MCF 10A (cell line): ENCODE results near the gene CLSTN2. TPM values are rescaled to one million over a fixed set of nuclear protein-coding genes. Genes with fewer than 3 reads are reported as not detected.

ENCODE experiments used
- BruUV-seq: library from RNA; stranded (reverse); fragments of 400-500 nt; replicated peaks from 2 replicates; lab custom pipeline; 2021; lab: Mats Ljungman, UMichigan
- CTCF ChIA-PET: fragments of 300-600 bp; sonication (Branson Sonifier 250); formaldehyde crosslinking; extraction: SDS; loops from one replicate; lab custom pipeline; 2021; ENCODE audit warnings: antibody characterized with exemption, inconsistent platforms; lab: Yijun Ruan, JAX
- POLR2A ChIA-PET: fragments of 300-600, 350-650 bp; sonication (Branson Sonifier 250); formaldehyde crosslinking; extraction: SDS; loops from one replicate; lab custom pipeline; 2020; ENCODE audit warnings: antibody characterized with exemption, inconsistent platforms; lab: Yijun Ruan, JAX
- DNase-seq: peaks from one replicate; pipeline ENCODE4 v3.0.0-alpha.2; 2018; ENCODE audit not compliant: unreplicated experiment
- H3K27ac Mint-ChIP-seq: one replicate; pipeline ENCODE4 v1.8.0; 2022; ENCODE audit warnings: mild to moderate bottlenecking, low read depth, mixed read lengths; ENCODE audit not compliant: unreplicated experiment
- H3K27me3 Mint-ChIP-seq: one replicate; pipeline ENCODE4 v1.8.0; 2022; ENCODE audit warnings: mixed read lengths; ENCODE audit not compliant: insufficient read depth, unreplicated experiment
- H3K36me3 Mint-ChIP-seq: one replicate; pipeline ENCODE4 v1.8.0; 2022; ENCODE audit warnings: mild to moderate bottlenecking, moderate library complexity, mixed read lengths; ENCODE audit not compliant: insufficient read depth, unreplicated experiment
- H3K4me1 Mint-ChIP-seq: one replicate; pipeline ENCODE4 v1.8.0; 2022; ENCODE audit warnings: mixed read lengths; ENCODE audit not compliant: insufficient read depth, unreplicated experiment
- H3K4me3 Mint-ChIP-seq: one replicate; pipeline ENCODE4 v1.8.0; 2022; ENCODE audit warnings: mild to moderate bottlenecking, moderate library complexity, mixed read lengths; ENCODE audit not compliant: unreplicated experiment
- H3K9me3 Mint-ChIP-seq: one replicate; pipeline ENCODE4 v1.8.0; 2022; ENCODE audit warnings: mixed read lengths; ENCODE audit not compliant: unreplicated experiment
- CTCF ChIP-seq: fragments of 200-600 bp; IDR thresholded peaks from one replicate; pipeline ENCODE4 v1.8.0; 2022; ENCODE audit warnings: antibody characterized with exemption, mild to moderate bottlenecking; ENCODE audit not compliant: unreplicated experiment
- intact Hi-C: fragments of 100-400 bp; cut with micrococcal nuclease; formaldehyde crosslinking; loops from 2 replicates; pipeline ENCODE4 v1.14.1; 2022
- total RNA-seq: library from RNA; stranded (reverse); gene quantifications from 2 replicates; pipeline ENCODE4 v1.2.3, GENCODE V29; 2022

CLSTN2 gene
- total RNA-seq, 1 experiment from 2014 or later = not detected

GRCh38 chr3:139982404-139982803 lies 47.4 kb downstream of the CLSTN2 start:
- H3K4me1 Mint-ChIP-seq = no peaks in the 10 kb centered on the region
- POLR2A ChIA-PET = no interaction called here
- H3K27ac Mint-ChIP-seq = no peak overlapping the region
- H3K4me3 Mint-ChIP-seq = no peak overlapping the region
- no peaks in the 10 kb centered on the region for H3K36me3 Mint-ChIP-seq
- TF ChIP-seq CTCF = no peak
- CTCF ChIA-PET = interaction anchor here (0.9 kb wide), 1 partner anchor 42 kb away, joined by 3 read pairs; no protein-coding TSS in a partner anchor
- H3K27me3 Mint-ChIP-seq = peaks cover 12% of the 10 kb centered on the region
- BruUV-seq = no TSS peak
- intact Hi-C loops = no loop called here
- no peak for DNase-seq
- peaks cover 8% of the 10 kb centered on the region for H3K9me3 Mint-ChIP-seq

- TF ChIP-seq CTCF = no peak
- no peaks in the 10 kb centered on the region for H3K36me3 Mint-ChIP-seq
- intact Hi-C loops = no loop called here
- DNase-seq = no peak
- H3K4me1 Mint-ChIP-seq = no peaks in the 10 kb centered on the region
- H3K9me3 Mint-ChIP-seq = peaks cover 13% of the 10 kb centered on the region
- H3K27me3 Mint-ChIP-seq = peaks cover 12% of the 10 kb centered on the region
- H3K27ac Mint-ChIP-seq = no peak overlapping the region
- POLR2A ChIA-PET = no interaction called here
- CTCF ChIA-PET = interaction anchor here (0.6 kb wide), 1 partner anchor 745 kb away, joined by 3 read pairs; no protein-coding TSS in a partner anchor
- no TSS peak for BruUV-seq
- H3K4me3 Mint-ChIP-seq = no peak overlapping the region
Measured at GRCh38 chr3:139985576-139985975, 50.6 kb downstream of the CLSTN2 start.

GRCh38 chr3:139987908-139988307 lies 52.9 kb downstream of the CLSTN2 start:
- no peak for DNase-seq
- Mint-ChIP-seq H3K27me3 (peaks cover 12% of the 10 kb centered on the region), H3K27ac (no peak overlapping the region), H3K4me3 (no peak overlapping the region), H3K36me3 (no peaks in the 10 kb centered on the region), H3K4me1 (no peaks in the 10 kb centered on the region), H3K9me3 (peaks cover 18% of the 10 kb centered on the region)
- BruUV-seq = no TSS peak
- intact Hi-C loops = no loop called here
- ChIA-PET POLR2A (no interaction called here), CTCF (interaction anchor here (1.1 kb wide), 1 partner anchor 876 kb away, joined by 3 read pairs; no protein-coding TSS in a partner anchor)
- no peak for TF ChIP-seq CTCF

- ChIA-PET POLR2A (no interaction called here), CTCF (interaction anchor here (0.6 to 0.7 kb wide), 2 partner anchors 37 to 389 kb away, joined by 3 read pairs; no protein-coding TSS in a partner anchor)
- H3K36me3 Mint-ChIP-seq = no peaks in the 10 kb centered on the region
- peaks cover 23% of the 10 kb centered on the region for H3K9me3 Mint-ChIP-seq
- TF ChIP-seq CTCF = no peak
- intact Hi-C loops = no loop called here
- no peak overlapping the region for H3K27ac Mint-ChIP-seq
- DNase-seq = no peak
- H3K27me3 Mint-ChIP-seq = peaks cover 12% of the 10 kb centered on the region
- no peak overlapping the region for H3K4me3 Mint-ChIP-seq
- H3K4me1 Mint-ChIP-seq = no peaks in the 10 kb centered on the region
- no TSS peak for BruUV-seq
Measured at GRCh38 chr3:139988472-139989156, 53.6 kb downstream of the CLSTN2 start.
